HG02798 (cell line): Measurements from ENCODE around the gene CCDC17.

Source experiments
- ATAC-seq: cut with Tn5 transposase; IDR thresholded peaks from one replicate; pipeline ENCODE4 v1.9.1; 2021; ENCODE audit warnings: mild to moderate bottlenecking; ENCODE audit not compliant: unreplicated experiment, poor library complexity

The CCDC17 gene

GRCh38 chr1:45585110-45585426, 38.8 kb downstream of the CCDC17 start:
- ATAC-seq: no peak

GRCh38 chr1:45584351-45585109, 39.3 kb downstream of the CCDC17 start:
- ATAC-seq: peak; percentile 34

GRCh38 chr1:45583666-45584350, 40.0 kb downstream of the CCDC17 start, which contains the start of gene NASP:
TSS of gene NASP (plus strand) at chr1:45584041. CDS start at chr1:45584147, 106 bp downstream.
- ATAC-seq: peak; percentile 57

- peak; percentile 74 for ATAC-seq
Observed at GRCh38 chr1:45583264-45583665, 40.6 kb downstream of the CCDC17 start.

- ATAC-seq: no peak
Observed at GRCh38 chr1:45574105-45574626, 49.7 kb downstream of the CCDC17 start.

GRCh38 chr1:45573231-45573804, 50.5 kb downstream of the CCDC17 start:
- no peak for ATAC-seq

GRCh38 chr1:45570631-45571030, 53.2 kb downstream of the CCDC17 start:
- no peak for ATAC-seq
